ENCODE data around the gene PRRC2B. TPM values are rescaled to one million over a fixed set of nuclear protein-coding genes. Genes with fewer than 3 reads are reported as not detected.

The PRRC2B gene
- total RNA-seq, 2 donors from 2014 or later, result 127 to 131 TPM

DNA sequence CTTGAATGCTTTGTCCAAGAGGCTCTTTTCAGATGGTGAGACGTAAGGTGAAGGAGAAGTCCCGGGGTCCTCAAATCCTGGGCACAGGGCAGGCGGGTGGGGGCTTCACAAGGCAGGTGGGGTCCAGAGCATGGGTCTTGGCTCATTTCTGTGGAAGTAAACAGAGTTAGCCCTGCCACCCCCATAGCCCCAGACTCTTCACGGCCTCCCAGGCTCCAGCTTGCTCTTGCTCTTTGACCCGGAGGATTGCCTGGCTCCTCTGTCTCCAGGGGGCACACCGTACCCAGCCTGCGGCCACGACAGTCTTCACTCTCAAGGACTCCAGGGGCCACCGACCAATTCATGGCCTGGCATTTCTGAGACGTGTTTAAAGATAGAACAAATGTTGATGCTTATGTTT, 80.0 kb downstream of the PRRC2B start:
- H3K36me3 ChIP-seq, result peaks cover 56% of the 10 kb centered on the region
- no peak overlapping the region for H3K9ac ChIP-seq (ENCODE audit: low read depth in 2 of 2, low read length in 2 of 2)
- no peaks in the 10 kb centered on the region for H3K4me1 ChIP-seq
- no peak for DNase-seq
- H3K27ac ChIP-seq, result no peak overlapping the region
- H3K9me3 ChIP-seq, result no peaks in the 10 kb centered on the region
- H3K27me3 ChIP-seq, result no peaks in the 10 kb centered on the region
- intact Hi-C loops (cut with DNase I), result no loop called here
- TF ChIP-seq, protein P1, sequence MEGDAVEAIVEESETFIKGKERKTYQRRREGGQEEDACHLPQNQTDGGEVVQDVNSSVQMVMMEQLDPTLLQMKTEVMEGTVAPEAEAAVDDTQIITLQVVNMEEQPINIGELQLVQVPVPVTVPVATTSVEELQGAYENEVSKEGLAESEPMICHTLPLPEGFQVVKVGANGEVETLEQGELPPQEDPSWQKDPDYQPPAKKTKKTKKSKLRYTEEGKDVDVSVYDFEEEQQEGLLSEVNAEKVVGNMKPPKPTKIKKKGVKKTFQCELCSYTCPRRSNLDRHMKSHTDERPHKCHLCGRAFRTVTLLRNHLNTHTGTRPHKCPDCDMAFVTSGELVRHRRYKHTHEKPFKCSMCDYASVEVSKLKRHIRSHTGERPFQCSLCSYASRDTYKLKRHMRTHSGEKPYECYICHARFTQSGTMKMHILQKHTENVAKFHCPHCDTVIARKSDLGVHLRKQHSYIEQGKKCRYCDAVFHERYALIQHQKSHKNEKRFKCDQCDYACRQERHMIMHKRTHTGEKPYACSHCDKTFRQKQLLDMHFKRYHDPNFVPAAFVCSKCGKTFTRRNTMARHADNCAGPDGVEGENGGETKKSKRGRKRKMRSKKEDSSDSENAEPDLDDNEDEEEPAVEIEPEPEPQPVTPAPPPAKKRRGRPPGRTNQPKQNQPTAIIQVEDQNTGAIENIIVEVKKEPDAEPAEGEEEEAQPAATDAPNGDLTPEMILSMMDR (IDR thresholded peaks at IDR 0.05), result no peak
- no peak overlapping the region for H3K4me3 ChIP-seq

DNA sequence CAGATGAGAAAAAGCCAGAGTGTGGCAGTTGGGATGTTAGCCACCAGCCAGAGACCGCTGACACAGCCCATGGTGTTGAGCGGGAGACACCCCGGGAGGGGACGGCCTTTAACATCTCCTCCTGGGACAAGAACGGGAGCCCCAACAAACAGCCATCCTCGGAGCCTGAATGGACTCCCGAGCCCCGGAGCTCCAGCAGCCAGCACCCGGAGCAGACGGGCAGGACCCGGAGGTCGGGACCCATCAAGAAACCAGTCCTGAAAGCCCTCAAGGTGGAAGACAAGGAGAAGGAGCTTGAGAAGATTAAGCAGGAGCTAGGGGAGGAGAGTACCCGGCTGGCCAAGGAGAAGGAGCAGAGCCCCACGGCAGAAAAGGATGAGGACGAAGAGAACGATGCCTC, 80.8 kb downstream of the PRRC2B start:
- Histone ChIP-seq H3K36me3 (peaks cover 53% of the 10 kb centered on the region), H3K9ac (ENCODE audit: low read depth in 2 of 2, low read length in 2 of 2) (no peak overlapping the region), H3K27me3 (no peaks in the 10 kb centered on the region), H3K4me1 (no peaks in the 10 kb centered on the region), H3K4me3 (no peak overlapping the region), H3K9me3 (no peaks in the 10 kb centered on the region), H3K27ac (no peak overlapping the region)
- no peak for DNase-seq
- TF ChIP-seq, protein P1 (IDR thresholded peaks at IDR 0.05), result no peak
- intact Hi-C loops (cut with DNase I), result no loop called here

DNA sequence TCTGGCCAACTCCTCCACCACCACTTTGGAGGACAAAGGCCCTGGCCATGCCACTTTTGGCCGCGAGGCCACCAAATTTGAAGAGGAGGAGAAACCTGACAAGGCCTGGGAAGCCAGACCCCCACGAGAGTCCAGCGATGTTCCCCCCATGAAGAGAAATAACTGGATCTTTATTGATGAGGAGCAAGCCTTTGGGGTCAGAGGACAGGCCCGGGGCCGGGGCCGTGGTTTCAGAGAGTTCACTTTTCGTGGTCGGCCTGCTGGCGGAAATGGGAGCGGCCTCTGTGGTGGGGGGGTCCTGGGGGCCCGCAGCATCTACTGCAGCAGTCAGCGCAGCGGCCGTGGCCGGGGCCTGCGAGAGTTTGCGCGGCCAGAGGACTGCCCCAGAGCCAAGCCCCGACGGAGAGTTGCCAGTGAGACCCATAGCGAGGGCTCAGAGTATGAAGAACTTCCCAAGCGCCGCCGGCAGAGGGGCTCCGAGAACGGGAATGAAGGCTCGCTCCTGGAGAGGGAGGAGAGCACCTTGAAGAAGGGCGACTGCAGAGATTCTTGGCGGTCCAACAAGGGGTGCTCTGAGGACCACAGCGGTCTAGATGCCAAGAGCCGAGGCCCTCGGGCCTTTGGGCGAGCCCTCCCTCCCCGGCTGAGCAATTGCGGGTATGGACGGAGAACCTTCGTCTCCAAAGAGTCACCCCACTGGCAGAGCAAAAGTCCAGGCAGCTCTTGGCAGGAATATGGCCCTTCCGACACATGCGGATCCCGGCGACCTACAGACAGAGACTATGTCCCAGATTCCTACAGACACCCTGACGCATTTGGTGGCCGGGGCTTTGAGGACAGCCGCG, 81.4 kb downstream of the PRRC2B start:
- Histone ChIP-seq H3K27ac (no peak overlapping the region), H3K4me3 (no peak overlapping the region), H3K9me3 (no peaks in the 10 kb centered on the region), H3K4me1 (no peaks in the 10 kb centered on the region), H3K9ac (ENCODE audit: low read depth in 2 of 2, low read length in 2 of 2) (no peak overlapping the region), H3K27me3 (no peaks in the 10 kb centered on the region), H3K36me3 (peaks cover 47% of the 10 kb centered on the region)
- TF ChIP-seq, protein P1 (IDR thresholded peaks at IDR 0.05), result no peak
- intact Hi-C loops (cut with DNase I), result no loop called here
- DNase-seq, result no peak

- H3K27me3 ChIP-seq, result no peaks in the 10 kb centered on the region
- no peaks in the 10 kb centered on the region for H3K4me1 ChIP-seq
- H3K36me3 ChIP-seq, result peaks cover 44% of the 10 kb centered on the region
- no peaks in the 10 kb centered on the region for H3K9me3 ChIP-seq
- H3K27ac ChIP-seq, result no peak overlapping the region
- no peak for DNase-seq
- H3K9ac ChIP-seq (ENCODE audit: low read depth in 2 of 2, low read length in 2 of 2), result no peak overlapping the region
- intact Hi-C loops (cut with DNase I), result no loop called here
- no peak overlapping the region for H3K4me3 ChIP-seq
- TF ChIP-seq, protein P1 (IDR thresholded peaks at IDR 0.05), result no peak
Measured at GRCh38 chr9:131475956-131476776, 82.3 kb downstream of the PRRC2B start.

DNA sequence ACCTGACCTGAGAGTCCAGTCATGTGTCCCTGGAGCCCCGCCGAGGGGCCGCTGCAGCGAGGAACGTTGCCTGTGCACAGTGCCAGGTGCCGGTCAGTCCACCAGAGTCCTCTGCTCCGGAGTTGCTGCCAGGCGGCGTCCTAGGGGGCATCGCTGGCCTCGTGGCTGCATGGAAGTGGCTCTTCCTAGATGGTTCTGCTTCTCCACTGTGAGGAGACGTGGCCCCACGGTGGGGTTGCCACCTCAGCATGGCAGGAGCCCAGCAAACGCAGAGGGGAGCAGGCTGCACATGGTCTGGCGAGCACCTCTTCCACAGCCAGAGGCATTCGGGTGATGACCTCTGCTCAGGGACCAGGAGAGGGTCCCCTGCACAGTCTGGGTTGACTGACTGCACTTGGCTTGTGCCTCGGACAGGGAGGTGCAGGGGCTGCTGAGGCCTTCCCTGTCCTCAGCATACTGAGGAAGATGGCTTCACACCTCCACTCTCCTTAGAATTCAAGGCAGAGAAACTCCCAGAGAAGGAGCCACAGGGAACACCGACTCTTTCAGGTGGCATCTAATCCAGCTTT, 83.0 kb downstream of the PRRC2B start:
- DNase-seq, result no peak
- Histone ChIP-seq H3K36me3 (peaks cover 46% of the 10 kb centered on the region), H3K9ac (ENCODE audit: low read depth in 2 of 2, low read length in 2 of 2) (no peak overlapping the region), H3K27ac (no peak overlapping the region), H3K4me1 (no peaks in the 10 kb centered on the region), H3K9me3 (no peaks in the 10 kb centered on the region), H3K27me3 (no peaks in the 10 kb centered on the region), H3K4me3 (no peak overlapping the region)
- intact Hi-C loops (cut with DNase I), result no loop called here
- TF ChIP-seq, protein P1 (IDR thresholded peaks at IDR 0.05), result no peak
